Activated CD8-positive, alpha-beta T cell treated with anti-CD3 and anti-CD28 coated beads for 36 hours (primary cell): ENCODE measurements around the gene GLI1. TPM values are rescaled to one million over a fixed set of nuclear protein-coding genes. Genes with fewer than 3 reads are reported as not detected.

Experiments used
- ATAC-seq: fragments of 200-7000 bp; cut with Tn5 transposase; one replicate; pipeline ENCODE4 v1.10.0; 2021; ENCODE audit warnings: mild to moderate bottlenecking, moderate library complexity
- CTCF ChIA-PET: fragments of 350-600 bp; sonication (Branson Sonifier 250); formaldehyde crosslinking; loops from one replicate; lab custom pipeline; 2021; ENCODE audit warnings: antibody characterized with exemption; lab: Charles Lee
- POLR2A ChIA-PET: fragments of 350-600 bp; sonication (Branson Sonifier 250); formaldehyde crosslinking; loops from one replicate; lab custom pipeline; 2021; ENCODE audit warnings: antibody characterized with exemption; lab: Charles Lee
- DNase-seq: peaks from one replicate; pipeline ENCODE4 v3.0.0-alpha.2; 2020
- H3K27ac Mint-ChIP-seq: one replicate; pipeline ENCODE4 v1.8.0; 2021; ENCODE audit warnings: mild to moderate bottlenecking, mixed read lengths
- H3K27me3 Mint-ChIP-seq: one replicate; pipeline ENCODE4 v1.8.0; 2021; ENCODE audit warnings: mixed read lengths
- H3K36me3 Mint-ChIP-seq: one replicate; pipeline ENCODE4 v1.8.0; 2021; ENCODE audit warnings: low read depth, mixed read lengths
- H3K4me1 Mint-ChIP-seq: one replicate; pipeline ENCODE4 v1.8.0; 2021; ENCODE audit warnings: low read depth, mixed read lengths
- H3K4me3 Mint-ChIP-seq: one replicate; pipeline ENCODE4 v1.8.0; 2021; ENCODE audit warnings: mild to moderate bottlenecking, moderate library complexity, mixed read lengths
- H3K9me3 Mint-ChIP-seq: one replicate; pipeline ENCODE4 v1.8.0; 2021; ENCODE audit warnings: mixed read lengths
- CTCF ChIP-seq: fragments of 200-600 bp; IDR thresholded peaks from one replicate; pipeline ENCODE4 v1.8.0; 2022; ENCODE audit warnings: antibody characterized with exemption, mild to moderate bottlenecking
- intact Hi-C: fragments of 100-400 bp; cut with micrococcal nuclease; formaldehyde crosslinking; loops from one replicate; pipeline ENCODE4 v1.10.0; 2022
- total RNA-seq, 2 experiments: library from RNA; stranded (reverse); gene quantifications; one replicate each; pipeline ENCODE4 v1.2.3, GENCODE V29; 2021

GLI1 gene
- total RNA-seq, 2 experiments from 2014 or later = 0.20 to 0.83 TPM

- DNase-seq (peak; percentile 64), ATAC-seq (no peak)
- Mint-ChIP-seq H3K9me3 (no peaks in the 10 kb centered on the region), H3K4me3 (peak within 1 kb of the TSS; percentile 81), H3K4me1 (peaks cover 39% of the 10 kb centered on the region), H3K36me3 (no peaks in the 10 kb centered on the region), H3K27me3 (no peaks in the 10 kb centered on the region), H3K27ac (peak within 1 kb of the TSS; percentile 84)
- TF ChIP-seq CTCF = no peak
- CTCF ChIA-PET = interaction anchor here (0.8 to 7.1 kb wide), 39 partner anchors 9 to 241 kb away, joined by 3 to 118 read pairs (median 5); partner anchors contain the start of genes INHBC and MARS1
- intact Hi-C loops = loop anchor here (5.0 to 10.0 kb wide), 2 partner anchors 150 to 192 kb away; no protein-coding TSS in a partner anchor
- POLR2A ChIA-PET = interaction anchor here (1.5 kb wide), 1 partner anchor 26 kb away, joined by 7 read pairs; no protein-coding TSS in a partner anchor
Measured at GRCh38 chr12:57454566-57455373, 4.8 kb upstream of the GLI1 start, which contains the start of gene INHBE. Gene INHBE (plus strand): TSS chr12:57455307. CDS start chr12:57455537, 230 bp downstream.

GRCh38 chr12:57455374-57456144, 4.0 kb upstream of the GLI1 start:
- POLR2A ChIA-PET = interaction anchor here (0.9 to 1.5 kb wide), 4 partner anchors 20 to 25 kb away, joined by 3 to 7 read pairs (median 4); no protein-coding TSS in a partner anchor
- no peak for ATAC-seq
- H3K27ac Mint-ChIP-seq = peak overlapping the region; percentile 84

GRCh38 chr12:57456145-57456700, 3.4 kb upstream of the GLI1 start:
- Mint-ChIP-seq H3K4me1 (peaks cover 48% of the 10 kb centered on the region), H3K27me3 (peaks cover 4% of the 10 kb centered on the region), H3K9me3 (no peaks in the 10 kb centered on the region), H3K4me3 (peak overlapping the region; percentile 81), H3K36me3 (no peaks in the 10 kb centered on the region), H3K27ac (peak overlapping the region; percentile 75)
- ATAC-seq (peak; percentile 25), DNase-seq (peak; percentile 74)
- intact Hi-C loops = loop anchor here (5.0 to 10.0 kb wide), 2 partner anchors 151 to 194 kb away; no protein-coding TSS in a partner anchor
- ChIA-PET CTCF (interaction anchor here (0.6 to 7.1 kb wide), 47 partner anchors 8 to 227 kb away, joined by 3 to 118 read pairs (median 4); partner anchors contain the start of genes INHBC, MARS1 and SHMT2), POLR2A (interaction anchor here (0.9 to 1.5 kb wide), 4 partner anchors 20 to 26 kb away, joined by 3 to 7 read pairs (median 4); no protein-coding TSS in a partner anchor)
- TF ChIP-seq CTCF = peak; percentile 68

More at GRCh38 chr12:57455374-57456144, 4.0 kb upstream of the GLI1 start:
- Mint-ChIP-seq H3K4me3 (peak overlapping the region; percentile 81), H3K9me3 (no peaks in the 10 kb centered on the region), H3K4me1 (peaks cover 45% of the 10 kb centered on the region), H3K27me3 (peaks cover 4% of the 10 kb centered on the region), H3K36me3 (no peaks in the 10 kb centered on the region)
- intact Hi-C loops = loop anchor here (5.0 to 10.0 kb wide), 2 partner anchors 151 to 193 kb away; no protein-coding TSS in a partner anchor
- TF ChIP-seq CTCF = no peak
- DNase-seq = no peak
- CTCF ChIA-PET = interaction anchor here (0.6 to 7.1 kb wide), 52 partner anchors 9 to 240 kb away, joined by 3 to 118 read pairs (median 4); partner anchors contain the start of genes INHBC, MARS1 and SHMT2

- DNase-seq (no peak), ATAC-seq (no peak)
- Mint-ChIP-seq H3K4me3 (no peak overlapping the region), H3K9me3 (no peaks in the 10 kb centered on the region), H3K27me3 (peaks cover 4% of the 10 kb centered on the region), H3K36me3 (no peaks in the 10 kb centered on the region), H3K27ac (no peak overlapping the region), H3K4me1 (peaks cover 51% of the 10 kb centered on the region)
- TF ChIP-seq CTCF = no peak
- intact Hi-C loops = loop anchor here (5.0 to 10.0 kb wide), 2 partner anchors 152 to 195 kb away; no protein-coding TSS in a partner anchor
- POLR2A ChIA-PET = interaction anchor here (0.7 to 1.4 kb wide), 3 partner anchors 19 to 27 kb away, joined by 3 to 4 read pairs (median 3); no protein-coding TSS in a partner anchor
- CTCF ChIA-PET = interaction anchor here (1.0 to 7.1 kb wide), 22 partner anchors 11 to 228 kb away, joined by 3 to 152 read pairs (median 6); partner anchors contain the start of genes ARHGAP9, B4GALNT1, INHBC and SHMT2
Measured at GRCh38 chr12:57456737-57457490, 2.7 kb upstream of the GLI1 start.
